IPS DF 4.7 (cell line): ENCODE measurements around the gene ERAL1.
"Not testable (repeated sequence)": the region's sequence is repeated elsewhere in the genome, so short reads cannot be mapped to it uniquely, and the experiment has no call there.

Source experiments
- DNase-seq: peaks from one replicate; pipeline ENCODE4 v3.0.0-alpha.2; 2013; ENCODE audit warnings: low spot score; ENCODE audit errors: extremely low read depth

Gene ERAL1

DNA sequence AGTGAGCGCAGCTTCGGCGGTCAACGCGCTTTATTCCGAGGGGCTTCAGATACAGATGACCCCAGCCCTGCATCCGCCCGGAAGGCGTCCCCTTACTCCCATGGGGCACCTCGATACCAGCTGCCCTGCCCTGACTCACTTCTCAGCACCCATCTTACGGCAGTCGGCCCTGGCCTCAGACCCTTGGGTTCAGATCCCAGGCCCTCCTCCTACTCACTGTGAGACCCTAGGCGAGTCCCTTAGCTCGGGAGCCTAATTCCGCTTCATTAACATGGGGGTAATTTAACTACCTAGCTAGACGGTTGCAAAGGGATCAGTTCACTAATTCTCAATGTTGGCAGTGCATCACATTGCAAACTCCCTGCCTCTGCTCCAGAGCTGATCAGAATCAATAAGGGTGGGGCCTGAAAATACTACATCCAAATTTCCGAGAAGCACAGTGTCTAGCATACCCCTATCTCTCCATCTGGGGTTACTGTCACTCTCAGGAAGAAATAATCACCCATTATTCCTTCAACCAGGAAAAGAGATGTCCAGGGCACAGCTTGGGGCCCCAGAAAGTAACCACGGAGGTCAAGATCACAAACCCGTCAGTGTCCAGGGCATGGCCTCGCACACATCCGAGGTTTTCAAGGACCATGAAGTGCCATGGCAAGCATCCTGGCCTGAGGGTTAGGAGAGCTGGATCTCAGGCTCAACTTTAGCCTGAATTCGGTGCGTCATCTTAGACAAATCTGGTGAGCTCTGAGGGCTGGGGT, 43.1 kb downstream of the ERAL1 start:
- DNase-seq = no peak

- DNase-seq = no peak
Observed at GRCh38 chr17:28898527-28898955, 43.7 kb downstream of the ERAL1 start.

- no peak for DNase-seq
Observed at GRCh38 chr17:28899212-28899815, 44.5 kb downstream of the ERAL1 start.

DNA sequence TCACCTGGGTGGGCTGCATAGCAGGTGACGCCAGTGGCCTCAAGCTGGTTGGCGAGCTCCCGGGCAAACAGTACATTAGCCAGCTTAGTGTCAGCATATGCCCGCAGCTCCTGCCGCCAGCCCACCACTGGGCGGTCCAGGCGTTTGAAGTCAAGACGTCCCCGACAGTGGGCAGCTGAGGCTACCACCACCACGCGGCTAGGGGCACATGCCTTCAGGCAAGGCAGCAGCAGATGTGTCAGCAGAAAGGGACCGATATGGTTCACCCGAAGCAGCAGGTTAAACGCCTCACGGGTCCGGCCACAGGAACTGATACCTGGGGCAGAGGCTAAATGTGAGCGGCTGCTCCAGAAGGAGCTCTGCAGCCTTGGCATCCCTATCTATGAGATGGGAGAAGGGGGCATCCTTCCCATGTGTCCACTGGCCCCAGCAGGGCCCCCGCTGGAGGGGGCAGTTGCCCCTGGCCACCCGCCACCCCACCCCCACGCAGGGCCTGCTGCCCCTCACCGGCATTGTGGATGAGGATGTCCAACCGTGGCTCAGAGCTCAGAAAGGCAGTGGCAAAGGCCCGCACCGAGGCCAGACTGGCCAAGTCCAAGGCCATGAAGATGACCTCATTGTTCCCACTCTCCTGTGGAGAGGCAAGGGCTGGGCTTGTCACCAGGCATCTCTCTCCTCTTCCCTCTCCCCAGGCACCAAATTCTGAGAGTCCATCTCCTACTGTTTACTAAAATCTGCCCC, 46.3 kb downstream of the ERAL1 start:
- no peak for DNase-seq

DNA sequence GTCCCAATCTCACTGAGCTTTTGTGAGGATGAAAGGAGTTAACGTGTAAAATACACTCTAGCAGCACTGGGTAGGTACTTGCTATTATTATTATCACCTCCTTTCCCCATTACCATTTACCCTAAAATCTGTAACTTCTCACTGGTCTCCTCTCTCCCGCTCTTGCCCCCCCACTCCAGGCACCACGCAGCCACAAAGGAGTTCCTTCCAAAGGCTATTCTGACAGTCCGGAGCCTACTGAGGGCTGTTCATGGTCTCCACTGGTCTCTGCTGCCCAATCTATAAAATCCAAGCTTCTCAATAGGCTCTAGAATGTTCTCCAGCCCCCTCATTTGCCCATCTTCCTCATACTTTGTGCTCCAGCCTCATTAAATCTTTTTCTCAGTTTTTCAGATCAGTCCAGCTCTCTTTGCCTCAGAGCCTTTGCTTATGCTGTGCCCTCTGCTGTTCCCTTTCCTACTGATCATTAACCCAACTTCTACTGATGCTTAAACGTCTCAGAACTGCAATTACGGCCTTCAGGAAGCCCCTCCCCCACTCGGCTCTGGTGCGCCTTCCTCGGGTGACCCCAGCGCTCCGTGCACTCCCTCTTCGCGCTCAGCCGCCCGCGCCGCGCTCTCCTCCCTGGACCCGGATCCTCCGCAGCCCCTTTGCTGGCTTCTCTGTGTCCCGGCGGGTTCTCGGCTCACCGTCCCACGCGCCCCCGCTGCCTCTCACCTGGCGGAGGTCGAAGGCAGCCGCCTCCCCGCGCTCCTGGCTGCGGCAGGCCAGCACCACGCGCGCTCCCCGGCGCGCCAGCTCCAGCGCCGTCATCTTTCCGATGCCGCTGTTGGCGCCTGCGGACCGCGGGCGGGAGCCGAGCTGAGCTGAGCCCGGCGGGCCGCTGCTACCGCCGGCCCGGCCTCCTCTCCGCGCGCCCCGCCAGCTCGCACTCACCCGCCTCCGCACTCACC, 47.3 kb downstream of the ERAL1 start:
- no peak for DNase-seq

DNA sequence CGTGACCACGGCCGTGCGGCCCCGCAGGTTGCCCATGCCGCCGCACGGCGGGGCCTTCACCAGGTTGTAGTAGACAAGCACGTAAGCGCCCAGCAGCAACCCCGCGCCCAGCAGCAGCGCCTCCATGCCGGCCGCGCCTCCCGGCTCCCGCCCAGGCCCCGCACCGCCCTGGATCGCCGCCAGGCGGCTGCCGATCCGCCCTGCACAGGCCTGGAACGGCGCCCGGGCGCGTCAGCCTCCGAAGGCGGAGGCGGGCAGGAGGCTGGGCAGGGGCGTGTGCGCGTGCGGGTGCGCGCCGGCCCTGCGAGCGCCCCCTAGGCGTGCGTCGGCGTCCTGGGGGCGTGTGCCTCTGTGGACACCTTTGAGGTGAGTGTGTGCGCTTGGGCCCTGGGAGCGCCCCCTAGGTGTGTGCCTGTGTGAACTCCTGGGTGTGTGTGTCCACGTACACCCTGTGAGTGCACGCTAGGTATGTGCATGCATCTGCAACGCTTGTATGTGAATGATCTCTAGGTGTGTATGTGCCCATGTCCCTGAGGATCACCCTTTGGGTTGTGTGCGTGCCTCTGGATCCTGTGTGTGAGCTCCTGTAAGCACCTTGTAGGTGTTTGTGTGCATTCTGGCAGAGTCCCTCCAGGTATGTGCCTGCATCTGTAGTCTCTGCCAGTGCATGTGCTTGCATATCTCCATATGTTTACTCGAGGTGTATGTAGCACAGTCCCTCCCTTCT, 48.2 kb downstream of the ERAL1 start, which contains the start of gene DHRS13:
Gene DHRS13 (minus strand): TSS at position 261 of the 727 bp plus-strand sequence. CDS start 135 bp downstream, at position 126.
- peak; percentile 71 for DNase-seq

GRCh38 chr17:28903546-28903841, 48.7 kb downstream of the ERAL1 start:
- not testable (repeated sequence) for DNase-seq

DNA sequence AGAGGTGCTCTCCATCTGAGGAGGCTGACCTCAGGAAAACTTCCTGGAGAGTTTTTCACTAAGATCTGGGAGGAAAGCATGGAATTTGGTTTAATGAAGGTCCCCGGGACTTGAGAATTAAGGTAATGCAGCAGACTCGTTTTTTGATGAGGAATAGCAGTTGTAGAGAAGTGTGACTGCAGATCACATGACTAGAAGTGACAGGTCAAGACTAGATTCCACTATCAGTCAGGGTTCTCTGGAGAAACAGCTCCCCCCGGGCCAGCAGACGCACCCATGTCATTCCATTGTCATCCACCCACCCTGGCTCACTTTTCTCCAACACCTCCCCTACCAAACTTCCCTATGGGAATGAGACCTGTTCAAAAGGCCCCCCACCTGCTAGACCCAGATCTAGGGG, 50.0 kb downstream of the ERAL1 start:
- DNase-seq = no peak

DNA sequence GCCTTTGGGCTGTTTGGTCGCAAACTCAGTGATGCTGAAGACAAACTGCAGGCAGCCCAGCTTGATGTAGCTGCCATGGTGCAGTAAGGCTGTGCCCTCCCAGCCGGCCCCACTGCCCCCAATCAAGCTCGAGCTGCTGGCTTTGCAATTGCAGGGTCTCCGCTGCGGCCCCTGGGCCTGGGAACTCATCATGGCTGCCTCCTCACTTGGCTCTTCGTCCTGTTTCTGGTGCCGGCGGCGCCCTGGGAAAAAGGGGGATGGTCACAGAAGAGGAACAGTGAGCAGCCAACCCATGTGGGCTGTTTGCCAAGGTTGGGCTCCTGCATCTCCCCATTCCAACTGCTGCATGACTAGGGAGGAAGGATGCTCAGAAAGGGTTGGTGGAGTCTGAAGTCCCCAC, 51.5 kb downstream of the ERAL1 start:
- DNase-seq = no peak

DNA sequence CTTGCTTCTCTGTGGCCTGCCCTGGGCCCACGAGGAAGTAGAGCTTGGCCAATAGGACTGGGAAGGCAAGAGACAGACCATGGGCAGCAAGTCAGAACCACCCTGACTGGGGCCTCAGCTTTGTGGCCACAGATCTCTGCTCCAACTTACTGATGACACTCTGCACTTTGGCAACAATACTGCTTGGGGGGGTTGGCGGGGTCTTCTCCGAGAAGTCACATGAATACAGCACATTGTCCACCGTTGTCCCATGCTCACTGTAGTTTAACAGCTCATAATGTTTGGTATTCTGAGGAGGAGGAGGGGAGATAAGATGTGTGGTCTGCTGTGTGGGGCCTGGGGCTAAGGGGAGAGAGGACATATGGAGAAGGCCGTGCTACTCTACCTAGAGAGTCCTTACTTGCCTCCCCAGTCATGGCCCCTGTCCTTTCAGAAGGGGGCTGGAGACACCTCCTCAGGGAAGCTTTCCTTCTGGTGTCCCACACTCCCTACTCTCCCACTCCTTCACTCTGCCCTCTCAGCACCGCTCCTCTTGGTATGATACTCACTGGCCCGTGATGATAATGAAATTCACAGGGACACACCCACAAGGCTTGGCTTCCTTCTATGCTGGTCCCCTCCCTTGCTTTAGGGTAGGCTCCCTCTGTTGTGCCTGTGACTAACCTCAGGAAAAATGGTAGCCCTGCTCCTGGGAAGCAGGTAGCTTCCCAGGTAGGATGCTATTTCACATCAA, 52.1 kb downstream of the ERAL1 start:
- no peak for DNase-seq

DNA sequence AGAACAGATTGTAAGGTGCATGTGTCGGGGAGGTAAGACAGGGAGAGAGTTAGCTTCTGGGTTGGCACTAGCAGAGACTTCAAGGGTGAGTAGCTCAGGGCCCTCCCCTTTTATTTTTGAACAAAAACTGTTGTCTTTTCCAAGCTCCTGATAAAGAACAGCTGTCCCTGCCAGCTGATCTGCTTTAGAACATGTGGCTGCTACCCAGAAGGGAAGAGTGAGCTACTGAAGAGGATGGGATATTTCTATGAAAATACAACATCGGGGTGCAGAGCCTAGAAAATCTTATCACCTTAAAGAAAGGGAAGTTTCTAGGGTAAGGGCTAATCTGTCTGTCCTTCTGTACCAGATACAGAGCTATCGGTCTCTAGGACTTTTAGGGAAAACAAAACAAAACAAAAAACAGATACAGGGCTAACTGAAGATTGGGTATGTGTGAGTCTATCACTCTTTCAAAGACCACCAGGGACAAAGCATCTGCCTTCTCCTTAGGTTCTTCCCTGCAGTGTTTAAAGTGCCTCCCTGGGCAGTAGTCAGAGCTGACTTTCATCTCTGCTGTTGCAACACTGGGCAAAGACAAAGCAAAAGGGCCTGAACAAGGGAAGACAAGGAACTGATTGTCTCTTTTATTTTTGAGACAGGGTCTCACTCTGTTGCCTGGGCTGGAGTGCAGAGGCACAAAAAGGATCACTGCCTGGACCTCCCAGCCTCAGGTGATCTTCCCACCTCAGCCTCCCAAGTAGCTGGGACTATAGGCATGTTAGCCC, 53.1 kb downstream of the ERAL1 start:
- DNase-seq = no peak

- no peak for DNase-seq
Observed at GRCh38 chr17:28908640-28909167, 53.9 kb downstream of the ERAL1 start.

GRCh38 chr17:28910534-28910933, 55.7 kb downstream of the ERAL1 start:
- no peak for DNase-seq
